Epithelial cell of esophagus (primary cell): ENCODE data around the gene RPS6KB2.

Experiments used
- DNase-seq: peaks from one replicate; pipeline ENCODE4 v3.0.0; 2010; ENCODE audit warnings: low read depth
- H3K4me3 ChIP-seq: 2 replicates; pipeline ENCODE4 v1.5.1; 2011; ENCODE audit warnings: mild to moderate bottlenecking, low read length, control low read depth
- CTCF ChIP-seq: IDR thresholded peaks from 2 replicates; pipeline ENCODE4 v1.5.1; 2011; ENCODE audit warnings: low read depth, mild to moderate bottlenecking, low read length, control low read depth, inconsistent platforms; ENCODE audit not compliant: insufficient read depth; ENCODE audit errors: missing control alignments

Gene RPS6KB2

GRCh38 chr11:67432655-67433349 is 4.5 kb downstream of the RPS6KB2 start:
- DNase-seq: no peak

GRCh38 chr11:67433536-67434394 is 5.5 kb downstream of the RPS6KB2 start:
- no peak for TF ChIP-seq CTCF
- no peak overlapping the region for H3K4me3 ChIP-seq
- DNase-seq: no peak

More at GRCh38 chr11:67432655-67433349, 4.5 kb downstream of the RPS6KB2 start:
- H3K4me3 ChIP-seq: no peak overlapping the region
- no peak for TF ChIP-seq CTCF

- H3K4me3 ChIP-seq: no peak overlapping the region
- DNase-seq: no peak
- TF ChIP-seq CTCF: no peak
Observed at GRCh38 chr11:67434395-67434881, 6.1 kb downstream of the RPS6KB2 start.

- DNase-seq: peak; percentile 45
- TF ChIP-seq CTCF: no peak
- no peak overlapping the region for H3K4me3 ChIP-seq
Observed at GRCh38 chr11:67435031-67435726, 6.9 kb downstream of the RPS6KB2 start.

GRCh38 chr11:67435727-67436458 is 7.6 kb downstream of the RPS6KB2 start:
- no peak overlapping the region for H3K4me3 ChIP-seq
- TF ChIP-seq CTCF: no peak

GRCh38 chr11:67436459-67437081 is 8.3 kb downstream of the RPS6KB2 start:
- no peak overlapping the region for H3K4me3 ChIP-seq
- TF ChIP-seq CTCF: no peak
- DNase-seq: no peak

More at GRCh38 chr11:67435727-67436458, 7.6 kb downstream of the RPS6KB2 start:
- no peak for DNase-seq
